Vagina (tissue), 2 donors: ENCODE measurements around the gene PORCN.

Source experiments
- POLR2A ChIP-seq, 2 donors: fragments of 450-650 bp; IDR thresholded peaks; one replicate each; pipeline ENCODE4 v1.6.1; 2017; ENCODE audit warnings: antibody characterized with exemption in 2 of 2, mild to moderate bottlenecking in 2 of 2, moderate library complexity in 2 of 2
- POLR2AphosphoS5 ChIP-seq, 2 donors: sonication (generic); formaldehyde crosslinking; IDR thresholded peaks; one replicate each; pipeline ENCODE4 v1.9.0; 2017; ENCODE audit warnings: antibody characterized with exemption in 2 of 2, mild to moderate bottlenecking in 2 of 2, low read depth in 1 of 2; ENCODE audit not compliant: insufficient read depth in 1 of 2
- TF ChIP-seq, protein P1 (sequence below), 3 experiments: fragments of 450-650 bp in 2 of 3; fragments of 200-600 bp in 1 of 3; sonication (generic) in 1 of 3; IDR thresholded peaks; one replicate each; pipeline ENCODE4 v1.5.1; 2017 to 2019; ENCODE audit warnings: antibody characterized with exemption in 3 of 3, mild to moderate bottlenecking in 2 of 3, moderate library complexity in 2 of 3

DNA sequence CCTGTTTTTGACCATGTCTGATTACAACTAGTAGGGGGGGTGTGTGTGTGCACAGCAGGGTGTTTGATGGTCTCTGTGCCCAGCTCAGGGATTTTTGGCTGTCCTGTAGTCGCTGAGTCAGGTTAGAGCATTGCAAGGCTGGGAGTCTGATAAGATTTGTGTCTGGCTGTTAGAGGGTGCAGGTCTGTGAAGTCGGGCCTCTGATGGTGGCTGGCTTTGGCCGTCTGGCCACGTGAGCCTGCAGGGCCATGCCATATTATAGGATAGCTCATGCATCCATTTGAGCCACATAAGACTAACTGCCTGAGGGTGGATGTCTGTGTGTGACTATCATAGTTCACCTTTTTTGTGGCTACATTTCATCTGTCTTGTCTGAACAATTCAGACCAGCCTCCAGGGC, 4.9 kb downstream of the PORCN start:
- TF ChIP-seq, protein P1, sequence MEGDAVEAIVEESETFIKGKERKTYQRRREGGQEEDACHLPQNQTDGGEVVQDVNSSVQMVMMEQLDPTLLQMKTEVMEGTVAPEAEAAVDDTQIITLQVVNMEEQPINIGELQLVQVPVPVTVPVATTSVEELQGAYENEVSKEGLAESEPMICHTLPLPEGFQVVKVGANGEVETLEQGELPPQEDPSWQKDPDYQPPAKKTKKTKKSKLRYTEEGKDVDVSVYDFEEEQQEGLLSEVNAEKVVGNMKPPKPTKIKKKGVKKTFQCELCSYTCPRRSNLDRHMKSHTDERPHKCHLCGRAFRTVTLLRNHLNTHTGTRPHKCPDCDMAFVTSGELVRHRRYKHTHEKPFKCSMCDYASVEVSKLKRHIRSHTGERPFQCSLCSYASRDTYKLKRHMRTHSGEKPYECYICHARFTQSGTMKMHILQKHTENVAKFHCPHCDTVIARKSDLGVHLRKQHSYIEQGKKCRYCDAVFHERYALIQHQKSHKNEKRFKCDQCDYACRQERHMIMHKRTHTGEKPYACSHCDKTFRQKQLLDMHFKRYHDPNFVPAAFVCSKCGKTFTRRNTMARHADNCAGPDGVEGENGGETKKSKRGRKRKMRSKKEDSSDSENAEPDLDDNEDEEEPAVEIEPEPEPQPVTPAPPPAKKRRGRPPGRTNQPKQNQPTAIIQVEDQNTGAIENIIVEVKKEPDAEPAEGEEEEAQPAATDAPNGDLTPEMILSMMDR (IDR thresholded peaks at IDR 0.05), result no peak
- TF ChIP-seq POLR2AphosphoS5 (IDR thresholded peaks at IDR 0.05; ENCODE audit: insufficient read depth in 1 of 2, low read depth in 1 of 2) (no peak), POLR2A (IDR thresholded peaks at IDR 0.05) (no peak)
